GM12801 (cell line): ENCODE data around the gene CHST5.

ENCODE experiments used
- CTCF ChIP-seq: IDR thresholded peaks from one replicate; pipeline ENCODE4 v1.5.1; 2011; ENCODE audit warnings: control low read depth; ENCODE audit not compliant: insufficient read length; ENCODE audit errors: extremely low read depth

CHST5 gene

GRCh38 chr16:75573955-75574354, 38.0 kb upstream of the CHST5 start:
- TF ChIP-seq CTCF: no peak

GRCh38 chr16:75572864-75573542, 37.1 kb upstream of the CHST5 start:
- TF ChIP-seq CTCF: no peak

- TF ChIP-seq CTCF: no peak
Observed at GRCh38 chr16:75570396-75571065, 34.6 kb upstream of the CHST5 start.

GRCh38 chr16:75567911-75568310, 32.0 kb upstream of the CHST5 start:
- TF ChIP-seq CTCF: no peak

GRCh38 chr16:75566758-75567255, 30.9 kb upstream of the CHST5 start:
- TF ChIP-seq CTCF: no peak

- TF ChIP-seq CTCF: no peak
Observed at GRCh38 chr16:75566040-75566757, 30.3 kb upstream of the CHST5 start, which contains the start of gene GABARAPL2. TSS of gene GABARAPL2 (plus strand) at chr16:75566379. CDS start at chr16:75566487, 108 bp downstream.

- no peak for TF ChIP-seq CTCF
Observed at GRCh38 chr16:75565640-75566039, 29.7 kb upstream of the CHST5 start.
